ENCODE measurements around the gene FILIP1L.

The FILIP1L gene

GRCh38 chr3:100141586-100141985 lies 27.3 kb upstream of the FILIP1L start:
- ATAC-seq (no peak), DNase-seq (no peak)
- Mint-ChIP-seq H3K27ac (no peak overlapping the region), H3K36me3 (ENCODE audit: low read depth) (peaks cover 28% of the 10 kb centered on the region), H3K9me3 (peaks cover 22% of the 10 kb centered on the region), H3K4me1 (no peaks in the 10 kb centered on the region), H3K27me3 (no peaks in the 10 kb centered on the region), H3K4me3 (no peak overlapping the region)

GRCh38 chr3:100140976-100141375 lies 26.7 kb upstream of the FILIP1L start:
- H3K27ac Mint-ChIP-seq: no peak overlapping the region
- peaks cover 27% of the 10 kb centered on the region for H3K36me3 Mint-ChIP-seq (ENCODE audit: low read depth)
- no peak overlapping the region for H3K4me3 Mint-ChIP-seq
- no peaks in the 10 kb centered on the region for H3K4me1 Mint-ChIP-seq
- no peaks in the 10 kb centered on the region for H3K27me3 Mint-ChIP-seq
- DNase-seq (no peak), ATAC-seq (no peak)
- peaks cover 22% of the 10 kb centered on the region for H3K9me3 Mint-ChIP-seq

- Mint-ChIP-seq H3K4me1 (no peaks in the 10 kb centered on the region), H3K9me3 (peaks cover 10% of the 10 kb centered on the region), H3K4me3 (no peak overlapping the region), H3K27ac (no peak overlapping the region), H3K27me3 (no peaks in the 10 kb centered on the region), H3K36me3 (ENCODE audit: low read depth) (peaks cover 17% of the 10 kb centered on the region)
- no peak for DNase-seq
- ATAC-seq: no peak
These were observed 22.6 kb upstream of the FILIP1L start for GRCh38 chr3:100136921-100137320.

GRCh38 chr3:100131241-100131640 lies 16.9 kb upstream of the FILIP1L start:
- no peaks in the 10 kb centered on the region for H3K4me1 Mint-ChIP-seq
- ATAC-seq (no peak), DNase-seq (no peak)
- H3K27ac Mint-ChIP-seq: no peak overlapping the region
- H3K9me3 Mint-ChIP-seq: no peaks in the 10 kb centered on the region
- H3K4me3 Mint-ChIP-seq: no peak overlapping the region
- H3K27me3 Mint-ChIP-seq: no peaks in the 10 kb centered on the region
- peaks cover 2% of the 10 kb centered on the region for H3K36me3 Mint-ChIP-seq (ENCODE audit: low read depth)

GRCh38 chr3:100129941-100130340 lies 15.6 kb upstream of the FILIP1L start:
- Mint-ChIP-seq H3K9me3 (no peaks in the 10 kb centered on the region), H3K36me3 (ENCODE audit: low read depth) (peaks cover 2% of the 10 kb centered on the region), H3K4me1 (no peaks in the 10 kb centered on the region), H3K27ac (no peak overlapping the region), H3K4me3 (no peak overlapping the region), H3K27me3 (no peaks in the 10 kb centered on the region)
- ATAC-seq (no peak), DNase-seq (no peak)

- Mint-ChIP-seq H3K36me3 (ENCODE audit: low read depth) (peaks cover 2% of the 10 kb centered on the region), H3K4me3 (no peak overlapping the region), H3K9me3 (no peaks in the 10 kb centered on the region), H3K27ac (no peak overlapping the region), H3K4me1 (no peaks in the 10 kb centered on the region), H3K27me3 (no peaks in the 10 kb centered on the region)
- no peak for DNase-seq
- no peak for ATAC-seq
These were observed 14.3 kb upstream of the FILIP1L start for GRCh38 chr3:100128565-100128964.

GRCh38 chr3:100127792-100128191 lies 13.5 kb upstream of the FILIP1L start:
- no peaks in the 10 kb centered on the region for H3K27me3 Mint-ChIP-seq
- H3K4me3 Mint-ChIP-seq: no peak overlapping the region
- ATAC-seq: no peak
- peaks cover 2% of the 10 kb centered on the region for H3K36me3 Mint-ChIP-seq (ENCODE audit: low read depth)
- H3K4me1 Mint-ChIP-seq: no peaks in the 10 kb centered on the region
- no peaks in the 10 kb centered on the region for H3K9me3 Mint-ChIP-seq
- no peak overlapping the region for H3K27ac Mint-ChIP-seq
- no peak for DNase-seq

- no peak overlapping the region for H3K27ac Mint-ChIP-seq
- H3K27me3 Mint-ChIP-seq: no peaks in the 10 kb centered on the region
- no peaks in the 10 kb centered on the region for H3K9me3 Mint-ChIP-seq
- H3K4me1 Mint-ChIP-seq: no peaks in the 10 kb centered on the region
- H3K36me3 Mint-ChIP-seq (ENCODE audit: low read depth): peaks cover 2% of the 10 kb centered on the region
- no peak for DNase-seq
- H3K4me3 Mint-ChIP-seq: no peak overlapping the region
- ATAC-seq: no peak
These were observed 11.0 kb upstream of the FILIP1L start for GRCh38 chr3:100125161-100125938.

- Mint-ChIP-seq H3K9me3 (no peaks in the 10 kb centered on the region), H3K4me3 (no peak overlapping the region), H3K36me3 (ENCODE audit: low read depth) (no peaks in the 10 kb centered on the region), H3K27me3 (no peaks in the 10 kb centered on the region), H3K27ac (no peak overlapping the region), H3K4me1 (no peaks in the 10 kb centered on the region)
- no peak for DNase-seq
- ATAC-seq: peak; percentile 61
These were observed 10.0 kb upstream of the FILIP1L start for GRCh38 chr3:100124201-100124761.

GRCh38 chr3:100123112-100123511 lies 8.8 kb upstream of the FILIP1L start:
- Mint-ChIP-seq H3K27me3 (no peaks in the 10 kb centered on the region), H3K9me3 (no peaks in the 10 kb centered on the region), H3K4me3 (no peak overlapping the region), H3K36me3 (ENCODE audit: low read depth) (no peaks in the 10 kb centered on the region), H3K27ac (no peak overlapping the region), H3K4me1 (no peaks in the 10 kb centered on the region)
- DNase-seq (no peak), ATAC-seq (no peak)

- Mint-ChIP-seq H3K27ac (no peak overlapping the region), H3K4me3 (no peak overlapping the region), H3K27me3 (no peaks in the 10 kb centered on the region), H3K9me3 (no peaks in the 10 kb centered on the region), H3K36me3 (ENCODE audit: low read depth) (peaks cover 1% of the 10 kb centered on the region), H3K4me1 (no peaks in the 10 kb centered on the region)
- DNase-seq (no peak), ATAC-seq (no peak)
These were observed 8.0 kb upstream of the FILIP1L start for GRCh38 chr3:100122321-100122720.

GRCh38 chr3:100120693-100121092 lies 6.4 kb upstream of the FILIP1L start:
- no peak for ATAC-seq
- DNase-seq: no peak
- Mint-ChIP-seq H3K36me3 (ENCODE audit: low read depth) (peaks cover 4% of the 10 kb centered on the region), H3K9me3 (no peaks in the 10 kb centered on the region), H3K27ac (no peak overlapping the region), H3K4me3 (no peak overlapping the region), H3K27me3 (no peaks in the 10 kb centered on the region), H3K4me1 (no peaks in the 10 kb centered on the region)

- Mint-ChIP-seq H3K27me3 (no peaks in the 10 kb centered on the region), H3K9me3 (no peaks in the 10 kb centered on the region), H3K4me1 (no peaks in the 10 kb centered on the region), H3K36me3 (ENCODE audit: low read depth) (peaks cover 4% of the 10 kb centered on the region), H3K4me3 (no peak overlapping the region), H3K27ac (no peak overlapping the region)
- ATAC-seq (no peak), DNase-seq (no peak)
These were observed 5.7 kb upstream of the FILIP1L start for GRCh38 chr3:100120012-100120411.

GRCh38 chr3:100117093-100117492 lies 2.8 kb upstream of the FILIP1L start:
- Mint-ChIP-seq H3K27me3 (no peaks in the 10 kb centered on the region), H3K4me3 (no peak overlapping the region), H3K27ac (no peak overlapping the region), H3K4me1 (no peaks in the 10 kb centered on the region), H3K36me3 (ENCODE audit: low read depth) (peaks cover 4% of the 10 kb centered on the region), H3K9me3 (no peaks in the 10 kb centered on the region)
- DNase-seq (no peak), ATAC-seq (no peak)

- DNase-seq (no peak), ATAC-seq (no peak)
- no peaks in the 10 kb centered on the region for H3K9me3 Mint-ChIP-seq
- peaks cover 6% of the 10 kb centered on the region for H3K36me3 Mint-ChIP-seq (ENCODE audit: low read depth)
- no peak overlapping the region for H3K27ac Mint-ChIP-seq
- H3K4me1 Mint-ChIP-seq: no peaks in the 10 kb centered on the region
- H3K4me3 Mint-ChIP-seq: no peak overlapping the region
- H3K27me3 Mint-ChIP-seq: no peaks in the 10 kb centered on the region
These were observed 433 bp downstream of the FILIP1L start for GRCh38 chr3:100113723-100114412.
